ENCODE data around the gene LRRC32.

LRRC32 gene

DNA sequence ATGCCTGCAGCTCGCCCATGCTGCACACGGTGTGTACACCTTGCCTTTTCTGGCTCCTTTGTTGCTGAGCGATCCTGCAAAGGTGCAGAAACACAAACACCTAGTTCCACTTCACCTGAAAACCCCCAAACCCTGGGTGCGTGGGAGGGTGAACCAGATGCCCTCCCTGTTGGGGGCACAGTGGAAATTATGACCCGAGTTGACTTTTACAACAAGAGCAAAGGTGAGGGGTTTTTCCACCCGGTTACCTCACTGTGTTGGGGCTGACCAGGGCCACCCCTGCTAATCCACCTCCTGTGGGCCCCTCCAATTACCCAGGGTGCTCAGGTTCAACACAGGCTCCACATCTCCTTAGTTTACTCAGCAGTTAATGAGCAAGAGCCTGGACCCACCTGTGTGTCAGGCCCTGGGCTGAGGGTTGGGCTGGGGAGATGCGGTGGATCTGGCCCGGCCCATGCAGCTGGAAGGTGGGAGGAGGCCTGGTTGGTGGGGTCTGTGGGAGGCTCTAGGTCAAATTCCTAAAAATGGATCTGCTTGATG, 42.1 kb downstream of the LRRC32 start:
- no peak overlapping the region for H3K4me3 ChIP-seq (ENCODE audit: low read depth, low read length)
- TF ChIP-seq, protein P1, sequence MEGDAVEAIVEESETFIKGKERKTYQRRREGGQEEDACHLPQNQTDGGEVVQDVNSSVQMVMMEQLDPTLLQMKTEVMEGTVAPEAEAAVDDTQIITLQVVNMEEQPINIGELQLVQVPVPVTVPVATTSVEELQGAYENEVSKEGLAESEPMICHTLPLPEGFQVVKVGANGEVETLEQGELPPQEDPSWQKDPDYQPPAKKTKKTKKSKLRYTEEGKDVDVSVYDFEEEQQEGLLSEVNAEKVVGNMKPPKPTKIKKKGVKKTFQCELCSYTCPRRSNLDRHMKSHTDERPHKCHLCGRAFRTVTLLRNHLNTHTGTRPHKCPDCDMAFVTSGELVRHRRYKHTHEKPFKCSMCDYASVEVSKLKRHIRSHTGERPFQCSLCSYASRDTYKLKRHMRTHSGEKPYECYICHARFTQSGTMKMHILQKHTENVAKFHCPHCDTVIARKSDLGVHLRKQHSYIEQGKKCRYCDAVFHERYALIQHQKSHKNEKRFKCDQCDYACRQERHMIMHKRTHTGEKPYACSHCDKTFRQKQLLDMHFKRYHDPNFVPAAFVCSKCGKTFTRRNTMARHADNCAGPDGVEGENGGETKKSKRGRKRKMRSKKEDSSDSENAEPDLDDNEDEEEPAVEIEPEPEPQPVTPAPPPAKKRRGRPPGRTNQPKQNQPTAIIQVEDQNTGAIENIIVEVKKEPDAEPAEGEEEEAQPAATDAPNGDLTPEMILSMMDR (IDR thresholded peaks at IDR 0.05; ENCODE audit: control insufficient read depth, extremely low read depth, insufficient read depth) = no peak
- no peak for DNase-seq (ENCODE audit: low read depth)

DNA sequence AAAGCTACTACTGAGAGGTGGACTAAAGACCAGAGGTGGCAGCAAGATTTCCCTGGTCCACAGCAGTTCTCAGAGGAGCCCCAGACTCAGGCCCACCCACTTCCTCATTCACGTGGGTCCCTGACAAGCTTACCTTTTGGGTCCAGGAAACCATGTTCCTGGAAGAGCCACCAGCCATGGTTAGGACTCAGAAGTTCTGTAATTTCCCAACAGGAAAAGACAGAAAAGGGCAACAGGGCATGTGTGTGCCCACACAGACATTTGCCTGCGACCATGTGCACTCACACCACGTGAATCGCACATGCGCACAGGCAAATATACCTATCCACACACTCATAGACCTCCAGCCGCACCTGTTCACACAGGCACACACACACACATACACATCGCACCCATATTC, 42.9 kb downstream of the LRRC32 start:
- TF ChIP-seq, protein P1 (IDR thresholded peaks at IDR 0.05; ENCODE audit: control insufficient read depth, extremely low read depth, insufficient read depth) = no peak
- DNase-seq (ENCODE audit: low read depth) = no peak
- H3K4me3 ChIP-seq (ENCODE audit: low read depth, low read length) = no peak overlapping the region

DNA sequence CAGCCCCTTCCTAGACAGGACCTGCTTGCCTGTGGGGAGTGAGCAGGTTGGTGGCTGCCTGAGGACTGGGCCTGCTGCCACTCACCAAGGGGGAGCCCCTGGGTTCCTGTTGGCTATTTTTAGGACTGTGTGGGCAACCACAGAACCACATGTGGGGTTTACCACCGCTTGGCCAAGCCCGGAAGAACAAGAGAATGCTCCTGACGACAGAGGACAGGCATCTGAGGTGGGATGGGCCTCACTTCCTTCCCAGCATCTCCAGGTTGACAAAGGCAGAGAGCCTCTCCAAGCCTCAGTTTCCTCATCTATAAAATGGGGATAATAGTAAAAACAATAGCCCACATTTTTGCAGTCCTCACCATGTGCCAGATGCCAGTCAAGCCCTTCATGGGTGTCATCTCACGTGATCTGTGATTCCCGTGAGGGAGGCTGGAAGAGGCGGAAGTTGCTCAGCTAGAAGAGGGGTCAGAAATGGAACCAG, 43.6 kb downstream of the LRRC32 start:
- H3K4me3 ChIP-seq (ENCODE audit: low read depth, low read length) = no peak overlapping the region
- DNase-seq (ENCODE audit: low read depth) = no peak
- TF ChIP-seq, protein P1 (IDR thresholded peaks at IDR 0.05; ENCODE audit: control insufficient read depth, extremely low read depth, insufficient read depth) = no peak

DNA sequence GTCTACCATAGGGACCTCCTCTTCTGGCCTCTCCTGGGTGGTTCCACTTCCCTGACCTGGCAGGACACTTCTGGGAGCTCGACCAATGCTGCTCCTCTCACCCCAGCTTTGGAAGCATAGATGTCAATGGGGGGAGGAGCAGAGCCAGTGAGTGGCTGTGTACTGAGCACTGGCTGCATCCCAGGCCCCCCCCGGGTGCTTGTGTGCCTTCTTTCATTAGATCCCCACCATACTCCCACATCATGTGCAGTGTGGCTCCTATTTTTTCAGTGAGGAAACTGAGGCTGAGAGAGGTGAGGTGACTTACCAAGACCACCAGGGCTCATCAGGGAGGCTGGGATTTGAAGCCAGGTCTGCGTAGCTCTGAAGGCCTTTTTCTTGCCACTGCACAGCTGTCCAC, 44.3 kb downstream of the LRRC32 start:
- TF ChIP-seq, protein P1 (IDR thresholded peaks at IDR 0.05; ENCODE audit: control insufficient read depth, extremely low read depth, insufficient read depth) = no peak

DNA sequence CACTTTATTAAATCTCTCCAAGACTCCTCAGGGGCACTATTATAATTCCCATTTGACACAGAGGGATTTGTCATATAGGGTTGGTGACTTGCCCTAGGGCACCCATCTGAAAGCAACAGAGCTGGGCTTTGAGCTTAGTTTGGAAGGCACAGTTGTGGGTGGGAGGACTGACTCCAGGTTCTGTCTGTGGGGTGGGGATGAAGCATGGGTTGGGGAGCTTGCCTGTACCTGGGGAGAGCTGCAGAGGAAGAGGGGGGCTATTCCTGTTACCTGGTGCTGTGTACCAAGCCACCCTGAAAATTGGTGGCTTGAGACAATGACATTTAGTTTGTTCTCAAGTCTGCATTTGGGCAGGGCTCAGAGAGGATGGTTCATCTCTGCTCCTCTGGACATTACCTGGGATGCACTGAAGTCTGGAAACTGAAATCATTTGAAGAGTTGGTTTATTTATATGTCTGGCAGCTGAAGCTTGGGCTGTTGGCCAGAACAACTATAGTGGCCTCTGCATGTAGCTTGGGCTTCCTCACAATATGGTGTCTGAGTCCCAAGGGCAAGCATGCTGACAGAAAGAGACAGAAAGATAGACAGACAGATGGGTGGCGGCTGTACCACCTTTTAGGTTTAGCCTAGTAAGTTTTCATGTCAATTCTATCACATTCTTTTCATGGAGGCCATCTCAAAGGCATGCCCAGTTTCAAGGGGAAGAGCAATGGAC, 44.9 kb downstream of the LRRC32 start:
- DNase-seq (ENCODE audit: low read depth) = no peak
- H3K4me3 ChIP-seq (ENCODE audit: low read depth, low read length) = no peak overlapping the region
- TF ChIP-seq, protein P1 (IDR thresholded peaks at IDR 0.05; ENCODE audit: control insufficient read depth, extremely low read depth, insufficient read depth) = no peak

More for the DNA sequence above, 44.3 kb downstream of the LRRC32 start:
- DNase-seq (ENCODE audit: low read depth) = no peak
- no peak overlapping the region for H3K4me3 ChIP-seq (ENCODE audit: low read depth, low read length)

DNA sequence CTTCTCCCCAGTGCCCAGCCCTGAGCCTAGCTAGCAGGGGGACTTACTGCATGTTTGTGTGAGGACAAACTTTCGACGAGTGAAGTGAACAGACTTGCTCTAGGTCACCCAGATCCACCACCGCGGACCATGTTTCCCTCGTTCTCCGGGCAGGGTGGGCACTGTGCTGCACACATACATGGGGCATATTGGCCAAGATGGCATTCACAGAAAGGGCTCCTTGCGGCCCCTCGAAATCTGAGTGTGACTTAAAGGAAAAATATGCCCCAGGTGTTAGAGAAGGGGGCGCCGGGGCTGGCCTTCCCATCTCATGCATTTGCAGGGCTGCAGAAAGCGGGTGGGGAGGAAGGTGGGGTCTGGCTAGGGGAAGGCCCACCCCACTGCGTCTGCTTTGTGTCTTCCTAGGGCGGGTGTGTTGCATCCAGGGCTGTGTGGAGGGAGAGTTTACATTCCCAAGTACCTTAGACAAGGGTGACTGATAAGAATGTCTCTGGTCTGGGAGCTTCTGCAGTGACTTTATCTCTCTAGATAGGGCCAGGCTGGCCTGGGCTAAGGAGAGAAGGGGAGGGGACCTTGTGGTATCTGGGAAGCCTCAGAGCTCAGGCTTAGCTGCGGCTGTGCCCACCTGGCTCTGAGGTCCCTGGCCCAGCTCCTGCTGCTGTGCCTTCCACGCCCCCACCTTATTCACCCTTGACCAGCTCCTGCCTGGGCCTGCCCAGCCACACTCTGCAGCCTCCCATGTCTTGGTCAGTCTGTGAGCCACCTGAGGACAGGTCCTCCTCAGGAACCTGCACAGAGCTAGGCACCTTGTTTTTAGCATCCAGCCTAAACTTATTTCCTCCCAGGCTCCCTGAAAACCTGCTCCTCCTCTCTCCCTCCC, 45.8 kb downstream of the LRRC32 start:
- DNase-seq (ENCODE audit: low read depth) = no peak
- H3K4me3 ChIP-seq (ENCODE audit: low read depth, low read length) = no peak overlapping the region
- TF ChIP-seq, protein P1 (IDR thresholded peaks at IDR 0.05; ENCODE audit: control insufficient read depth, extremely low read depth, insufficient read depth) = no peak
